ENCODE data around the gene MIF.
"Not testable (repeated sequence)": the region's sequence is repeated elsewhere in the genome, so short reads cannot be mapped to it uniquely, and the experiment has no call there.

The MIF gene

GRCh38 chr22:23878219-23878618, 16.0 kb upstream of the MIF start:
- DNase-seq = no peak

GRCh38 chr22:23882370-23882769, 11.8 kb upstream of the MIF start:
- no peak for DNase-seq

GRCh38 chr22:23883658-23884057, 10.5 kb upstream of the MIF start:
- DNase-seq = no peak

GRCh38 chr22:23884140-23884539, 10.0 kb upstream of the MIF start:
- no peak for DNase-seq

- no peak for DNase-seq
Observed at GRCh38 chr22:23888615-23889401, 5.4 kb upstream of the MIF start.

GRCh38 chr22:23889620-23890019, 4.6 kb upstream of the MIF start:
- DNase-seq = no peak

GRCh38 chr22:23891726-23892125, 2.5 kb upstream of the MIF start:
- no peak for DNase-seq

- DNase-seq = no peak
Observed at GRCh38 chr22:23892130-23892529, 2.1 kb upstream of the MIF start.

GRCh38 chr22:23892706-23893105, 1.5 kb upstream of the MIF start:
- no peak for DNase-seq

GRCh38 chr22:23893121-23893944, 850 bp upstream of the MIF start:
- no peak for DNase-seq

GRCh38 chr22:23894710-23895598, 771 bp downstream of the MIF start:
- peak; percentile 87 for DNase-seq

GRCh38 chr22:23895599-23896144, 1.5 kb downstream of the MIF start:
- DNase-seq = no peak

- DNase-seq = no peak
Observed at GRCh38 chr22:23896166-23896522, 2.0 kb downstream of the MIF start.

- DNase-seq = no peak
Observed at GRCh38 chr22:23896523-23897186, 2.5 kb downstream of the MIF start.

- DNase-seq = no peak
Observed at GRCh38 chr22:23897320-23897719, 3.1 kb downstream of the MIF start.

GRCh38 chr22:23898006-23898974, 4.1 kb downstream of the MIF start:
- no peak for DNase-seq

- no peak for DNase-seq
Observed at GRCh38 chr22:23899042-23899745, 5.0 kb downstream of the MIF start.

- not testable (repeated sequence) for DNase-seq
Observed at GRCh38 chr22:23900227-23900626, 6.0 kb downstream of the MIF start.

GRCh38 chr22:23901600-23901999, 7.4 kb downstream of the MIF start:
- DNase-seq = no peak

GRCh38 chr22:23903328-23903971, 9.3 kb downstream of the MIF start:
- DNase-seq = no peak

All from activated CD8-positive, alpha-beta memory T cell treated with anti-CD3 and anti-CD28 coated beads, Interleukin-2, amount 50 U/mL, for 48 hours (primary cell).